HG03457 (cell line): ENCODE measurements around the gene AIF1.

ENCODE experiments used
- ATAC-seq: cut with Tn5 transposase; IDR thresholded peaks from one replicate; pipeline ENCODE4 v1.9.1; 2021; ENCODE audit warnings: moderate number of reproducible peaks; ENCODE audit not compliant: unreplicated experiment

Gene AIF1

DNA sequence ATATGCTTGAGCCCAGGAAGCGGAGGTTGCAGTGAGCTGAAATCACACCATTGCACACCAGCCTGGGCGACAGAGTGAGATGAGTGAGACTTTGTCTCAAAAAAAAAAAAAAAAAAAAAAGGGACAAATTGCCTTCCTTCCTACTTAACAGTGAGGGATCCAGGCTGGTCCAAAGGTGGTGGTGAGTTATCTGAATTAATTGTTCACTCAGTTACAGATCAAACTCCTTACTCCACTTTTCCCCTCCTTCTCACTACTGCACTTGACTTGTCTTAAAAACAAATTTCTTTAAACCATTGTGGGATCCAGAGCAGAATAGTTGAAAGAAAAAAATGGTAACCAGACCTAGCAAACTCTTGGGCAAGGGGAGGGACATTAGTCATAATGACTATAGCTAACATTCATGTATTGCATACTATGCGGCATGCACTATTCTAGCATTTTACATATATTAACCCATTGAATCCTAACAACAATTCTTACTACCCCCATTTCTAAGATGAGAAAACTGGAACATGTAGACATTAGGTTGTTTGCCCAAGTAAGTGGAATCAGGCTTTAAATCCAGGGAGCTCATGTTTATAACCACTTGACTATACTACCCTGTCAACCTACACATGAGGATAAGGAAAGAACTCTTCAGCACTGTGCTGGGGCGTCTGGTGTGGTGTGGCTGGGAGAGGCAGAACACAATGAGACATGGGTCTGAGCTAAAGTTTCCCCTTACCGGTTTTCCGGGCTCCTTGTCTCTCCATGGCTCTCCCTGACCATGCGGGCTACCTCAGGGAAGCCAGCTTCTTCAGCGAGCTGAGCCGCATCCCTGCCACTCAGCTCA, 48.3 kb downstream of the AIF1 start:
- no peak for ATAC-seq

DNA sequence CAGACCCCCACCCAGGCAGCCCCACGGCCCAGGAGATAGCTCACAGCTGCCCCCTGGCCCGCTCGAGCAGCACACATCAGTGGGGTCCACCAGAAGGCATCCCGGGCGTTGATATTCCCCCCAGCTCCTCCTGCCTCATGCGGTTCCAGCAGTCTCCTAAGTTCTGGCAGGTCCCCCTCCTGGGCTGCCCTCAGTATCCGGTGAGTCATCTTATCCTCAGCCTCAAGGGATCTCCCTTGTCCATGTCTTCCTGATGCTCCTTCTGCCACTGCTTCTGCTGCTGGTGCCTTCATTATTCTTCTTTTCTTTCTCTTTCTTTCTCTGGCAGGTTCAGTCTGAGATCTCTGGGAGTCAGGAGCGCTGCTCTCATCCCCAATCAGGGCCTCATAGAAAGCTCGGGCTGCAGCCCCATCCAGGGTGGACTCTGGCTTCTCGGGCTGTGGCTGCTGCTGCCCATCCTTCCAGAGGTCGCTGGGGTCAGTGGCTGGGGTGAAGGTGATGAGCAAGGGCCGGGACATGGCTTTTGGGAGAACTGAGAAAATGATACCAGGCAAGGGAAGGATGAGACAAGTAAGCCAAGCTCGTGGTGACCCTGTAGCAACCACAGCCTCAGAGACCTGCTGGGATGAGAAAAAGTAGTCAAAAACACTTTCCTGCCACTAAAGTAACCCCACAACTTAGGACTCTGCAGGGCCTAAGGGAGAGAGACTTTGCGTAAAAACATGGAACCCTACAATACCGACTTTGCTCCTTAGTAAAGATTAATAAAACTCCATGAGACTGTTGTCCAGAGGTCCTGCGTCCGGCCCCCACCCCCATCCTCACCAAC, 49.1 kb downstream of the AIF1 start:
- ATAC-seq, result no peak

DNA sequence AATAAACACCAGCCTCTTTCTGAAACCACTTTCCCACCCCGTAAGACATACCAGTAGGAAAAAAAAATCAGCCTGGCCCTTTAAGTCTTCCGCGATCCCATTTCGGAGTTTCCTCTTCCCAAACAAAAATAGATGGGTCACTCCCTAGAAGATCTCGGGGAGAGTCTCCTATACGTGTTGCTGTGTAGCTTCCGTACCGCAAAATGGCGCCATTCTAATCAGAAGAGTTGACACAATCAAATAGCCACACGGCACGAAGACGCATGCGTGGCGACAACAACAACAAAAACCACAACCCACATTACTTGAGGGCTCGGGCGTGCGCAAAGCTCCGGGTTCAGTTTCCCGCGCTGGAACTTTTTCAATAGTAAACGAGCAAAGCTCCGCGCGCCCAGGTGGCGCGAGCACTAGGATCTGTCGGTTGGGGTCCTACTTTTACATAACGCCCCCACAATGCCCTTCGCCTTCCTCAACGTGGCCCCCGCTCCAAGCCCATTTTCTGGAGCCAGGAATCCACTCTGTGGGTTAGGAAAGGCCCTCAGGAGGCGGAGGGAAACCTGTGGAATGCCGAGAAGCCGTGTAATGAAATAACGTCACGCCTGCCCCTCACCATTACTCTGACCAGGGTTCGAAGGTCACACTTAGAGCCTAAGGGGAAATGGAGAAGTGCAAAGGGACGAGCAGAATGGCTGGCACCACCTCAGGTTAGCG, 49.9 kb downstream of the AIF1 start, which contains the start of gene GPANK1:
Gene GPANK1 (minus strand): TSS at position 208 of the 711 bp plus-strand sequence. CDS start 519 bp downstream, outside the sequence.
- peak; percentile 0 for ATAC-seq

DNA sequence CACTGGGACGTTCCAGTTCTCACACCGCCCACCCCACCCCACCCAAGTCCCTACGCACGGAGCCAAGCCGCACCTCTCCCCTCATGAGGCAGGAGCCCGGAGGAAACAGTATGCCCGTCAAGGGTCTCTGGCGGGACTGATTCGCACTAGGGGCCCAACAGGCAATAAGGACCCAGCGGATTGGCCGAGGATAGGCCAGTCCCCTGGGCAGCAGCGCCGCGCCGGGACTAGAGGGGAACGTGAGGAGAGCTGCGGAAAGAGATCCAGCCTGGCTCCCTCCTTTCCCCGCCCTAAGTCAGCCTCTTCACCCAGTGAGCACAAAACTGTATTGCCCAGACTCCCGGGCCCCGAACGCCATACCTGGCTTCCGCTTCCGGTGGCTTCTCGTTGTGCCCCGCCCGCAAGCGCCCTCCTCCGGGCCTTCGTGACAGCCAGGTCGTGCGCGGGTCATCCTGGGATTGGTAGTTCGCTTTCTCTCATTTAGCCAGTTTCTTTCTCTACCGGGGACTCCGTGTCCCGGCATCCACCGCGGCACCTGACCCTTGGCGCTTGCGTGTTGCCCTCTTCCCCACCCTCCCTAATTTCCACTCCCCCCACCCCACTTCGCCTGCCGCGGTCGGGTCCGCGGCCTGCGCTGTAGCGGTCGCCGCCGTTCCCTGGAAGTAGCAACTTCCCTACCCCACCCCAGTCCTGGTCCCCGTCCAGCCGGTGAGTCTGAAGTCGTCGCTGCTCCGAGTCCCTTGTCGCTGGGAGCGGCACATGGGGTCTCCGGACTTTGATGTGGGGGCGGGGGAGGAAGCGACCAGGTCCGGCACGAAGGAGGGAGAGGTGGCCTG, 50.7 kb downstream of the AIF1 start, which contains the start of gene CSNK2B:
Gene CSNK2B (plus strand): TSS at position 580 of the 836 bp plus-strand sequence. CDS start 752 bp downstream, outside the sequence.
- ATAC-seq, result peak; percentile 54

DNA sequence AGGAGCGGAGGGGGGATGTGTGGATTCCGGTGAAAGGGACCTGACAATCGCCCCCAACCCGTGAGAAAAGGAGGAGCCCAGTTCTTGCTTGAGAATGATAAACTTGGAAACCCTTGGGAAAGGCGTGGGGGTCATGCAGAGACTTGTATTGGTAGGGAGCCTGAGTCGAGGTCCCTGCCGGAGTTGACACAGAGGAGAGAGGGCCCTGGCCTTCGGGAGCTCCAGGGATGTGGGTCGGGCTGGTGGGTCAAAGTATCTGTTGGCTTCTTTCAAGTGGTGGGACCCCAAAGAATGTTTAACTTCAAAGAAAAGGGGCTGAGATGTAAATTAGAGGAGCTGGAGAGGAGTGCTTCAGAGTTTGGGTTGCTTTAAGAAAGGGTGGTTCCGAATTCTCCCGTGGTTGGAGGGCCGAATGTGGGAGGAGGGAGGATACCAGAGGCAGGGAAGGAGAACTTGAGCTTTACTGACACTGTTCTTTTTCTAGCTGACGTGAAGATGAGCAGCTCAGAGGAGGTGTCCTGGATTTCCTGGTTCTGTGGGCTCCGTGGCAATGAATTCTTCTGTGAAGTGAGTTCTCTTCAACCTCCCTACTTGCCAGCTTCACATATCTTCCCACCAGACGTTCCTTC, 51.4 kb downstream of the AIF1 start:
- ATAC-seq, result no peak
